GM23338 (cell line): ENCODE measurements around the gene ADCYAP1R1. TPM values are rescaled to one million over a fixed set of nuclear protein-coding genes. Genes with fewer than 3 reads are reported as not detected.

Source experiments
- ATAC-seq: fragments of 200-7000 bp; cut with Tn5 transposase; 3 replicates; pipeline ENCODE4 v1.9.1; 2020
- DNase-seq: peaks from one replicate; pipeline ENCODE4 v3.0.0-alpha.2; 2015; ENCODE audit warnings: low spot score
- H2AFZ ChIP-seq: fragments of 200-600 bp; sonication (generic); 2 replicates; pipeline ENCODE4 v1.8.0; 2016; ENCODE audit warnings: antibody characterized with exemption, mild to moderate bottlenecking, moderate library complexity
- H3F3A ChIP-seq: fragments of 200-600 bp; sonication (generic); replicated peaks from 2 replicates; pipeline ENCODE4 v1.8.0; 2017; ENCODE audit warnings: antibody characterized with exemption, mixed run types, low read depth
- H3K27ac ChIP-seq: fragments of 200-600 bp; sonication (generic); 2 replicates; pipeline ENCODE4 v1.6.1; 2016; ENCODE audit warnings: low read depth
- H3K27me3 ChIP-seq: fragments of 200-600 bp; sonication (generic); 2 replicates; pipeline ENCODE4 v1.8.0; 2016; ENCODE audit warnings: mild to moderate bottlenecking, mixed run types, moderate library complexity; ENCODE audit not compliant: insufficient read depth
- H3K36me3 ChIP-seq: fragments of 200-600 bp; sonication (generic); 2 replicates; pipeline ENCODE4 v1.8.0; 2016; ENCODE audit warnings: mild to moderate bottlenecking; ENCODE audit not compliant: insufficient read depth
- H3K4me1 ChIP-seq: fragments of 200-600 bp; sonication (generic); 2 replicates; pipeline ENCODE4 v1.8.0; 2016; ENCODE audit warnings: mild to moderate bottlenecking, moderate library complexity; ENCODE audit not compliant: insufficient read depth
- H3K4me2 ChIP-seq: fragments of 200-600 bp; sonication (generic); 2 replicates; pipeline ENCODE4 v1.7.1; 2017; ENCODE audit warnings: mixed run types
- H3K4me3 ChIP-seq: fragments of 200-600 bp; sonication (generic); 2 replicates; pipeline ENCODE4 v1.6.1; 2016; ENCODE audit warnings: mixed run types
- H3K79me2 ChIP-seq: fragments of 200-600 bp; sonication (generic); replicated peaks from 2 replicates; pipeline ENCODE4 v1.8.0; 2017; ENCODE audit warnings: mild to moderate bottlenecking; ENCODE audit not compliant: insufficient read depth
- H3K9me2 ChIP-seq: fragments of 200-600 bp; sonication (generic); 2 replicates; pipeline ENCODE4 v1.8.0; 2017; ENCODE audit not compliant: insufficient read depth
- H4K20me1 ChIP-seq: fragments of 200-600 bp; sonication (generic); replicated peaks from 2 replicates; pipeline ENCODE4 v1.8.0; 2017; ENCODE audit warnings: mild to moderate bottlenecking; ENCODE audit not compliant: insufficient read depth
- H3K27ac Mint-ChIP-seq: 2 replicates; pipeline ENCODE4 v1.8.0; 2020; ENCODE audit warnings: inconsistent platforms, mild to moderate bottlenecking, moderate library complexity, mixed read lengths
- H3K27me3 Mint-ChIP-seq: 3 replicates; pipeline ENCODE4 v1.8.0; 2022; ENCODE audit warnings: low read depth, mild to moderate bottlenecking, moderate library complexity, mixed read lengths, inconsistent platforms; ENCODE audit not compliant: insufficient read depth, poor library complexity
- H3K36me3 Mint-ChIP-seq: 3 replicates; pipeline ENCODE4 v1.8.0; 2021; ENCODE audit warnings: low read depth, mild to moderate bottlenecking, inconsistent platforms, moderate library complexity, mixed read lengths
- H3K4me1 Mint-ChIP-seq: 3 replicates; pipeline ENCODE4 v1.8.0; 2020; ENCODE audit warnings: mild to moderate bottlenecking, inconsistent platforms, mixed read lengths
- H3K4me3 Mint-ChIP-seq: 3 replicates; pipeline ENCODE4 v1.8.0; 2021; ENCODE audit warnings: moderate library complexity, mild to moderate bottlenecking, inconsistent platforms, mixed read lengths
- H3K9me3 Mint-ChIP-seq: 3 replicates; pipeline ENCODE4 v1.8.0; 2020; ENCODE audit warnings: moderate library complexity, mild to moderate bottlenecking, inconsistent platforms, mixed read lengths
- CREB1 ChIP-seq: fragments of 250-450 bp; sonication (Bioruptor Pico); IDR thresholded peaks from 2 replicates; pipeline ENCODE4 v1.5.0; 2020; ENCODE audit warnings: low read depth, mild to moderate bottlenecking, moderate library complexity
- EZH2 ChIP-seq: fragments of 200-600 bp; sonication (generic); IDR thresholded peaks from one replicate; pipeline ENCODE4 v1.8.0; 2017; ENCODE audit warnings: antibody characterized with exemption, mild to moderate bottlenecking, low read depth; ENCODE audit not compliant: unreplicated experiment
- EZH2phosphoT487 ChIP-seq: fragments of 200-600 bp; sonication (generic); IDR thresholded peaks from one replicate; pipeline ENCODE4 v1.8.1; 2018; ENCODE audit warnings: antibody characterized with exemption; ENCODE audit not compliant: unreplicated experiment
- JUNB ChIP-seq: IDR thresholded peaks from one replicate; pipeline ENCODE4 v1.6.1; 2016; ENCODE audit warnings: antibody characterized with exemption; ENCODE audit not compliant: unreplicated experiment
- NANOG ChIP-seq: IDR thresholded peaks from 2 replicates; pipeline ENCODE4 v1.6.1; 2016; ENCODE audit warnings: antibody characterized with exemption, borderline replicate concordance
- STAT1 ChIP-seq: IDR thresholded peaks from one replicate; pipeline ENCODE4 v1.6.1; 2016; ENCODE audit warnings: antibody characterized with exemption; ENCODE audit not compliant: unreplicated experiment
- ZNF114 ChIP-seq: fragments of 250-450 bp; sonication (Bioruptor Pico); IDR thresholded peaks from 2 replicates; pipeline ENCODE4 v1.5.0; 2020; ENCODE audit warnings: mild to moderate bottlenecking, moderate library complexity
- ZNF331 ChIP-seq: fragments of 250-450 bp; sonication (Bioruptor Pico); IDR thresholded peaks from 2 replicates; pipeline ENCODE4 v1.5.0; 2020; ENCODE audit warnings: low read depth, mild to moderate bottlenecking, moderate library complexity
- polyA plus RNA-seq: library from polyadenylated mRNA; unstranded; fragments of >200 nt; fragmentation: Nextera tagmentation; extraction: Ambion mirVana; gene quantifications from 2 replicates; pipeline ENCODE4 v1.2.1, GENCODE V29; 2016
- total RNA-seq: library from RNA; depleted of rRNA; stranded (reverse); fragments of >200 nt; shearing (Covaris generic); gene quantifications from 2 replicates; pipeline ENCODE4 v1.2.3, GENCODE V29; 2014
- TF ChIP-seq, protein P1 (sequence below): IDR thresholded peaks from one replicate; pipeline ENCODE4 v1.6.1; 2018; ENCODE audit warnings: antibody characterized with exemption; ENCODE audit not compliant: unreplicated experiment
- TF ChIP-seq, protein P2 (sequence below): fragments of 250-450 bp; sonication (Bioruptor Pico); IDR thresholded peaks from 2 replicates; pipeline ENCODE4 v1.5.0; 2020; ENCODE audit warnings: mild to moderate bottlenecking, moderate library complexity
- TF ChIP-seq, protein P3 (sequence below), 2 experiments: fragments of 200-600 bp in 1 of 2; sonication (generic) in 1 of 2; conservative IDR thresholded peaks; 2 replicates each; pipeline versions ENCODE4 v1.5.1 to v1.6.1; 2016 to 2017; ENCODE audit warnings: antibody characterized with exemption in 2 of 2, low read depth in 2 of 2, mild to moderate bottlenecking in 2 of 2, moderate library complexity in 1 of 2
- TF ChIP-seq, protein P4 (sequence below): IDR thresholded peaks from 2 replicates; pipeline ENCODE4 v1.6.1; 2016; ENCODE audit warnings: antibody characterized with exemption

ADCYAP1R1 gene
- total and polyA plus RNA-seq, 2 experiments from 2014 or later, result 1.8 to 10.6 TPM

DNA sequence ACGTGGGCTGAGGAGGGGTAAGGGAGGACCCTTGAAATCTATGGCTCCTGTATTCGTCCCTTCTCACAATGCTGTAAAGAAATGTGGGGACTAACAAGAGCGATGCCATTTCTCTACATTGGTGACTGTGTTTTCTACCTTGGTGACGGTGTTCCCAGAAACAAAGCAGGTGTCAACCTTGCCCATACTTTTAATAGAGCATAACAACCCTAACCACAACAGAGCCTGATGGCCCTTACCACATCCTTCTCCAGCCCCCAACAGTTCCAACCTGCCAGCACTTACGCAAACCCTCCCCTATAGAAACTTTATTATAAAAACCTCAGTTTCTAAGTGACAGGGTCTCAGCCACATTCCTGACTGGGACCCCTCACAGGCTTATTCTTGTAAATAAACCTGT lies 28.2 kb upstream of the ADCYAP1R1 start:
- H3K9me2 ChIP-seq, result no peaks in the 10 kb centered on the region
- no peaks in the 10 kb centered on the region for H3K9me3 Mint-ChIP-seq
- no peaks in the 10 kb centered on the region for H3K36me3 ChIP-seq
- no peak overlapping the region for H3K4me3 ChIP-seq
- no peaks in the 10 kb centered on the region for H3K27me3 ChIP-seq
- H3K79me2 ChIP-seq, result no peaks in the 10 kb centered on the region
- no peaks in the 10 kb centered on the region for H3F3A ChIP-seq
- H3K27me3 Mint-ChIP-seq, result peaks cover 24% of the 10 kb centered on the region
- DNase-seq (no peak), ATAC-seq (no peak)
- no peak overlapping the region for H2AFZ ChIP-seq
- no peak overlapping the region for H3K27ac ChIP-seq
- peaks cover 44% of the 10 kb centered on the region for H3K4me1 Mint-ChIP-seq
- no peak overlapping the region for H3K27ac Mint-ChIP-seq
- TF ChIP-seq, protein P1, sequence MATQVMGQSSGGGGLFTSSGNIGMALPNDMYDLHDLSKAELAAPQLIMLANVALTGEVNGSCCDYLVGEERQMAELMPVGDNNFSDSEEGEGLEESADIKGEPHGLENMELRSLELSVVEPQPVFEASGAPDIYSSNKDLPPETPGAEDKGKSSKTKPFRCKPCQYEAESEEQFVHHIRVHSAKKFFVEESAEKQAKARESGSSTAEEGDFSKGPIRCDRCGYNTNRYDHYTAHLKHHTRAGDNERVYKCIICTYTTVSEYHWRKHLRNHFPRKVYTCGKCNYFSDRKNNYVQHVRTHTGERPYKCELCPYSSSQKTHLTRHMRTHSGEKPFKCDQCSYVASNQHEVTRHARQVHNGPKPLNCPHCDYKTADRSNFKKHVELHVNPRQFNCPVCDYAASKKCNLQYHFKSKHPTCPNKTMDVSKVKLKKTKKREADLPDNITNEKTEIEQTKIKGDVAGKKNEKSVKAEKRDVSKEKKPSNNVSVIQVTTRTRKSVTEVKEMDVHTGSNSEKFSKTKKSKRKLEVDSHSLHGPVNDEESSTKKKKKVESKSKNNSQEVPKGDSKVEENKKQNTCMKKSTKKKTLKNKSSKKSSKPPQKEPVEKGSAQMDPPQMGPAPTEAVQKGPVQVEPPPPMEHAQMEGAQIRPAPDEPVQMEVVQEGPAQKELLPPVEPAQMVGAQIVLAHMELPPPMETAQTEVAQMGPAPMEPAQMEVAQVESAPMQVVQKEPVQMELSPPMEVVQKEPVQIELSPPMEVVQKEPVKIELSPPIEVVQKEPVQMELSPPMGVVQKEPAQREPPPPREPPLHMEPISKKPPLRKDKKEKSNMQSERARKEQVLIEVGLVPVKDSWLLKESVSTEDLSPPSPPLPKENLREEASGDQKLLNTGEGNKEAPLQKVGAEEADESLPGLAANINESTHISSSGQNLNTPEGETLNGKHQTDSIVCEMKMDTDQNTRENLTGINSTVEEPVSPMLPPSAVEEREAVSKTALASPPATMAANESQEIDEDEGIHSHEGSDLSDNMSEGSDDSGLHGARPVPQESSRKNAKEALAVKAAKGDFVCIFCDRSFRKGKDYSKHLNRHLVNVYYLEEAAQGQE, result no peak
- TF ChIP-seq ZNF114 (no peak), NANOG (no peak), EZH2phosphoT487 (no peak), CREB1 (CRISPR knock-in tag) (no peak), JUNB (no peak), STAT1 (no peak), ZNF331 (CRISPR knock-in tag) (no peak), EZH2 (no peak)
- TF ChIP-seq, protein P2, sequence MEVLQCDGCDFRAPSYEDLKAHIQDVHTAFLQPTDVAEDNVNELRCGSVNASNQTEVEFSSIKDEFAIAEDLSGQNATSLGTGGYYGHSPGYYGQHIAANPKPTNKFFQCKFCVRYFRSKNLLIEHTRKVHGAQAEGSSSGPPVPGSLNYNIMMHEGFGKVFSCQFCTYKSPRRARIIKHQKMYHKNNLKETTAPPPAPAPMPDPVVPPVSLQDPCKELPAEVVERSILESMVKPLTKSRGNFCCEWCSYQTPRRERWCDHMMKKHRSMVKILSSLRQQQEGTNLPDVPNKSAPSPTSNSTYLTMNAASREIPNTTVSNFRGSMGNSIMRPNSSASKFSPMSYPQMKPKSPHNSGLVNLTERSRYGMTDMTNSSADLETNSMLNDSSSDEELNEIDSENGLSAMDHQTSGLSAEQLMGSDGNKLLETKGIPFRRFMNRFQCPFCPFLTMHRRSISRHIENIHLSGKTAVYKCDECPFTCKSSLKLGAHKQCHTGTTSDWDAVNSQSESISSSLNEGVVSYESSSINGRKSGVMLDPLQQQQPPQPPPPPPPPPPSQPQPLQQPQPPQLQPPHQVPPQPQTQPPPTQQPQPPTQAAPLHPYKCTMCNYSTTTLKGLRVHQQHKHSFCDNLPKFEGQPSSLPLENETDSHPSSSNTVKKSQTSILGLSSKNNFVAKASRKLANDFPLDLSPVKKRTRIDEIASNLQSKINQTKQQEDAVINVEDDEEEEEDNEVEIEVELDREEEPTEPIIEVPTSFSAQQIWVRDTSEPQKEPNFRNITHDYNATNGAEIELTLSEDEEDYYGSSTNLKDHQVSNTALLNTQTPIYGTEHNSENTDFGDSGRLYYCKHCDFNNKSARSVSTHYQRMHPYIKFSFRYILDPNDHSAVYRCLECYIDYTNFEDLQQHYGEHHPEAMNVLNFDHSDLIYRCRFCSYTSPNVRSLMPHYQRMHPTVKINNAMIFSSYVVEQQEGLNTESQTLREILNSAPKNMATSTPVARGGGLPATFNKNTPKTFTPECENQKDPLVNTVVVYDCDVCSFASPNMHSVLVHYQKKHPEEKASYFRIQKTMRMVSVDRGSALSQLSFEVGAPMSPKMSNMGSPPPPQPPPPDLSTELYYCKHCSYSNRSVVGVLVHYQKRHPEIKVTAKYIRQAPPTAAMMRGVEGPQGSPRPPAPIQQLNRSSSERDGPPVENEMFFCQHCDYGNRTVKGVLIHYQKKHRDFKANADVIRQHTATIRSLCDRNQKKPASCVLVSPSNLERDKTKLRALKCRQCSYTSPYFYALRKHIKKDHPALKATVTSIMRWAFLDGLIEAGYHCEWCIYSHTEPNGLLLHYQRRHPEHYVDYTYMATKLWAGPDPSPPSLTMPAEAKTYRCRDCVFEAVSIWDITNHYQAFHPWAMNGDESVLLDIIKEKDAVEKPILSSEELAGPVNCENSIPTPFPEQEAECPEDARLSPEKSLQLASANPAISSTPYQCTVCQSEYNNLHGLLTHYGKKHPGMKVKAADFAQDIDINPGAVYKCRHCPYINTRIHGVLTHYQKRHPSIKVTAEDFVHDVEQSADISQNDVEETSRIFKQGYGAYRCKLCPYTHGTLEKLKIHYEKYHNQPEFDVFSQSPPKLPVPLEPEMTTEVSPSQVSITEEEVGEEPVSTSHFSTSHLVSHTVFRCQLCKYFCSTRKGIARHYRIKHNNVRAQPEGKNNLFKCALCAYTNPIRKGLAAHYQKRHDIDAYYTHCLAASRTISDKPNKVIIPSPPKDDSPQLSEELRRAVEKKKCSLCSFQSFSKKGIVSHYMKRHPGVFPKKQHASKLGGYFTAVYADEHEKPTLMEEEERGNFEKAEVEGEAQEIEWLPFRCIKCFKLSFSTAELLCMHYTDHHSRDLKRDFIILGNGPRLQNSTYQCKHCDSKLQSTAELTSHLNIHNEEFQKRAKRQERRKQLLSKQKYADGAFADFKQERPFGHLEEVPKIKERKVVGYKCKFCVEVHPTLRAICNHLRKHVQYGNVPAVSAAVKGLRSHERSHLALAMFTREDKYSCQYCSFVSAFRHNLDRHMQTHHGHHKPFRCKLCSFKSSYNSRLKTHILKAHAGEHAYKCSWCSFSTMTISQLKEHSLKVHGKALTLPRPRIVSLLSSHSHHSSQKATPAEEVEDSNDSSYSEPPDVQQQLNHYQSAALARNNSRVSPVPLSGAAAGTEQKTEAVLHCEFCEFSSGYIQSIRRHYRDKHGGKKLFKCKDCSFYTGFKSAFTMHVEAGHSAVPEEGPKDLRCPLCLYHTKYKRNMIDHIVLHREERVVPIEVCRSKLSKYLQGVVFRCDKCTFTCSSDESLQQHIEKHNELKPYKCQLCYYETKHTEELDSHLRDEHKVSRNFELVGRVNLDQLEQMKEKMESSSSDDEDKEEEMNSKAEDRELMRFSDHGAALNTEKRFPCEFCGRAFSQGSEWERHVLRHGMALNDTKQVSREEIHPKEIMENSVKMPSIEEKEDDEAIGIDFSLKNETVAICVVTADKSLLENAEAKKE (CRISPR knock-in tag), result no peak
- TF ChIP-seq, protein P3, sequence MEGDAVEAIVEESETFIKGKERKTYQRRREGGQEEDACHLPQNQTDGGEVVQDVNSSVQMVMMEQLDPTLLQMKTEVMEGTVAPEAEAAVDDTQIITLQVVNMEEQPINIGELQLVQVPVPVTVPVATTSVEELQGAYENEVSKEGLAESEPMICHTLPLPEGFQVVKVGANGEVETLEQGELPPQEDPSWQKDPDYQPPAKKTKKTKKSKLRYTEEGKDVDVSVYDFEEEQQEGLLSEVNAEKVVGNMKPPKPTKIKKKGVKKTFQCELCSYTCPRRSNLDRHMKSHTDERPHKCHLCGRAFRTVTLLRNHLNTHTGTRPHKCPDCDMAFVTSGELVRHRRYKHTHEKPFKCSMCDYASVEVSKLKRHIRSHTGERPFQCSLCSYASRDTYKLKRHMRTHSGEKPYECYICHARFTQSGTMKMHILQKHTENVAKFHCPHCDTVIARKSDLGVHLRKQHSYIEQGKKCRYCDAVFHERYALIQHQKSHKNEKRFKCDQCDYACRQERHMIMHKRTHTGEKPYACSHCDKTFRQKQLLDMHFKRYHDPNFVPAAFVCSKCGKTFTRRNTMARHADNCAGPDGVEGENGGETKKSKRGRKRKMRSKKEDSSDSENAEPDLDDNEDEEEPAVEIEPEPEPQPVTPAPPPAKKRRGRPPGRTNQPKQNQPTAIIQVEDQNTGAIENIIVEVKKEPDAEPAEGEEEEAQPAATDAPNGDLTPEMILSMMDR (conservative IDR thresholded peaks at IDR 0.05; ENCODE audit: low read depth in 2 of 2), result no peak
- TF ChIP-seq, protein P4, sequence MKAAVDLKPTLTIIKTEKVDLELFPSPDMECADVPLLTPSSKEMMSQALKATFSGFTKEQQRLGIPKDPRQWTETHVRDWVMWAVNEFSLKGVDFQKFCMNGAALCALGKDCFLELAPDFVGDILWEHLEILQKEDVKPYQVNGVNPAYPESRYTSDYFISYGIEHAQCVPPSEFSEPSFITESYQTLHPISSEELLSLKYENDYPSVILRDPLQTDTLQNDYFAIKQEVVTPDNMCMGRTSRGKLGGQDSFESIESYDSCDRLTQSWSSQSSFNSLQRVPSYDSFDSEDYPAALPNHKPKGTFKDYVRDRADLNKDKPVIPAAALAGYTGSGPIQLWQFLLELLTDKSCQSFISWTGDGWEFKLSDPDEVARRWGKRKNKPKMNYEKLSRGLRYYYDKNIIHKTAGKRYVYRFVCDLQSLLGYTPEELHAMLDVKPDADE, result no peak
- no peak overlapping the region for H3K4me2 ChIP-seq
- H3K4me1 ChIP-seq, result peaks cover 17% of the 10 kb centered on the region
- H3K4me3 Mint-ChIP-seq, result no peak overlapping the region
- no peaks in the 10 kb centered on the region for H3K36me3 Mint-ChIP-seq
- no peaks in the 10 kb centered on the region for H4K20me1 ChIP-seq
